ENCODE results near the gene PLD1. TPM values are rescaled to one million over a fixed set of nuclear protein-coding genes. Genes with fewer than 3 reads are reported as not detected.

The PLD1 gene
- total RNA-seq, 2 experiments from 2014 or later: 2.0 to 3.4 TPM

DNA sequence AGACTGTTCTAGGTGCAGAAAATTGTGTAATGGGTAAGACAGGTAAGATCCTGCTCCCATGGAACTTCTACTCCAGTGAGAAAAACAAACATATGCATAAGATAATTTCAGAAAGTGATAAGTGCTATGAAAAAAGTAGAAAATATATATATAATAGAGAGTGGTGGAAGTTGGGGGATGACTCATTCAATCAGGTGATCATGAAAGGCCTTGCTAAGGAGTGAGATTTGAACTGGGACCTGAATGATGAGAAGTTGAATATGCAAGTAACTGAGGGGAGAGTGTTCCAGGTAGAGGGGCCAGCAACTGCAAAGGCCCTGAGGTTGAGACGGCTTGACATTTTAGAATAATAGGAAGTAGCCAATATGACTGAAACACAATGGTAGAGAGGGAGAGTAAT lies 257.8 kb downstream of the PLD1 start:
- Mint-ChIP-seq H3K4me3 (no peak overlapping the region), H3K9me3 (ENCODE audit: low read depth) (peaks cover 3% of the 10 kb centered on the region), H3K27me3 (no peaks in the 10 kb centered on the region), H3K4me1 (peaks cover 5% of the 10 kb centered on the region), H3K27ac (no peak overlapping the region), H3K36me3 (peaks cover 11% of the 10 kb centered on the region)
- DNase-seq (no peak), ATAC-seq (no peak)
- CTCF ChIA-PET: no interaction called here

DNA sequence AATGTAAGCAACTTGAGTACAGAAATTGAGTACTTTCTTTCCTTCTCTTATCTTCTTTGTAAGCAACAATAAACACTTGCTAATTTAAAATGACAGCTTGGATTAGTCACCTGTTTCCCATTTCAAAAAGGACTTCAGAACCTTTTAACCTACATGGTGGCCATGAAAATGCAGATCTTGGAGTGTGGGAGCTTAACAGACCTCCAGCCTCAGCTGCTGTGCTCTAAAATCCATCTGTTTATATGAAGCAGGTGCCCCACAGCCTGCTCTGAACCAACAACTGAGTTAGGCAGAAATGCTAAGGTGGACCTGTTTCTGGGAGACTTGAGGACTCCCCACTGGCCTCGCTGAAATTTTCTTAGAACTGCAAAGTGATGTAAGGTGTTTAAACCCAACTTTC lies 259.0 kb downstream of the PLD1 start:
- Mint-ChIP-seq H3K4me3 (no peak overlapping the region), H3K27ac (no peak overlapping the region), H3K9me3 (ENCODE audit: low read depth) (peaks cover 3% of the 10 kb centered on the region), H3K36me3 (peaks cover 11% of the 10 kb centered on the region), H3K4me1 (peaks cover 2% of the 10 kb centered on the region), H3K27me3 (no peaks in the 10 kb centered on the region)
- no peak for DNase-seq
- CTCF ChIA-PET: interaction anchor here (1.0 to 2.3 kb wide), 2 partner anchors 15 to 17 kb away, joined by 4 to 7 read pairs; no protein-coding TSS in a partner anchor
- no peak for ATAC-seq

Other genes with a start within 250 kb of the PLD1 start
- gene TMEM212, start 32.9 kb upstream of the PLD1 start, total RNA-seq: not detected
- 10 to 100 TPM; 25.4 to 31.1 TPM for gene FNDC3B, start 229.1 kb upstream of the PLD1 start, total RNA-seq